K562 (cell line): Measurements from ENCODE around the gene RCN2. TPM values are rescaled to one million over a fixed set of nuclear protein-coding genes. Genes with fewer than 3 reads are reported as not detected.

Experiments
- polyA plus RNA-seq, 8 experiments: library from polyadenylated mRNA; depleted of rRNA in 4 of 8; stranded (reverse) in 5 of 8; unstranded in 3 of 8; fragments of >200 nt; fragmentation: Nextera tagmentation in 2 of 8; fragmentation: Illumina TruSeq in 1 of 8; extraction: Ambion mirVana in 2 of 8; extraction: Trizol in 1 of 8; gene quantifications; 2 replicates each; pipeline versions ENCODE4 v1.2.1 to v1.2.3, GENCODE V29; 2011 to 2014; ENCODE audit warnings: inconsistent platforms in 1 of 8, missing spikeins in 1 of 8
- total RNA-seq, 7 experiments: library from RNA; depleted of rRNA in 6 of 7; stranded (reverse); fragments of >200 nt in 6 of 7; fragmentation: Illumina TruSeq in 2 of 7; extraction: Trizol in 2 of 7; gene quantifications; 2 replicates each; pipeline versions ENCODE4 v1.2.1 to v1.2.3, GENCODE V29; 2011 to 2021; ENCODE audit warnings: low replicate concordance in 1 of 7
- TF ChIP-seq, protein P1 (sequence below): fragments of 200-600 bp; sonication (generic); IDR thresholded peaks from one replicate; pipeline ENCODE4 v1.6.1; 2012; ENCODE audit warnings: mild to moderate bottlenecking, low read depth, low read length, inconsistent platforms

Gene RCN2
- total and polyA plus RNA-seq, 9 of the 15 experiments (the other 6 are each of a cell fraction or from before 2014, with no cell fraction given), result 20.9 to 63.6 (median 52.8) TPM

GRCh38 chr15:76941636-76942035 is 10.1 kb downstream of the RCN2 start (continued):
- TF ChIP-seq, protein P1, sequence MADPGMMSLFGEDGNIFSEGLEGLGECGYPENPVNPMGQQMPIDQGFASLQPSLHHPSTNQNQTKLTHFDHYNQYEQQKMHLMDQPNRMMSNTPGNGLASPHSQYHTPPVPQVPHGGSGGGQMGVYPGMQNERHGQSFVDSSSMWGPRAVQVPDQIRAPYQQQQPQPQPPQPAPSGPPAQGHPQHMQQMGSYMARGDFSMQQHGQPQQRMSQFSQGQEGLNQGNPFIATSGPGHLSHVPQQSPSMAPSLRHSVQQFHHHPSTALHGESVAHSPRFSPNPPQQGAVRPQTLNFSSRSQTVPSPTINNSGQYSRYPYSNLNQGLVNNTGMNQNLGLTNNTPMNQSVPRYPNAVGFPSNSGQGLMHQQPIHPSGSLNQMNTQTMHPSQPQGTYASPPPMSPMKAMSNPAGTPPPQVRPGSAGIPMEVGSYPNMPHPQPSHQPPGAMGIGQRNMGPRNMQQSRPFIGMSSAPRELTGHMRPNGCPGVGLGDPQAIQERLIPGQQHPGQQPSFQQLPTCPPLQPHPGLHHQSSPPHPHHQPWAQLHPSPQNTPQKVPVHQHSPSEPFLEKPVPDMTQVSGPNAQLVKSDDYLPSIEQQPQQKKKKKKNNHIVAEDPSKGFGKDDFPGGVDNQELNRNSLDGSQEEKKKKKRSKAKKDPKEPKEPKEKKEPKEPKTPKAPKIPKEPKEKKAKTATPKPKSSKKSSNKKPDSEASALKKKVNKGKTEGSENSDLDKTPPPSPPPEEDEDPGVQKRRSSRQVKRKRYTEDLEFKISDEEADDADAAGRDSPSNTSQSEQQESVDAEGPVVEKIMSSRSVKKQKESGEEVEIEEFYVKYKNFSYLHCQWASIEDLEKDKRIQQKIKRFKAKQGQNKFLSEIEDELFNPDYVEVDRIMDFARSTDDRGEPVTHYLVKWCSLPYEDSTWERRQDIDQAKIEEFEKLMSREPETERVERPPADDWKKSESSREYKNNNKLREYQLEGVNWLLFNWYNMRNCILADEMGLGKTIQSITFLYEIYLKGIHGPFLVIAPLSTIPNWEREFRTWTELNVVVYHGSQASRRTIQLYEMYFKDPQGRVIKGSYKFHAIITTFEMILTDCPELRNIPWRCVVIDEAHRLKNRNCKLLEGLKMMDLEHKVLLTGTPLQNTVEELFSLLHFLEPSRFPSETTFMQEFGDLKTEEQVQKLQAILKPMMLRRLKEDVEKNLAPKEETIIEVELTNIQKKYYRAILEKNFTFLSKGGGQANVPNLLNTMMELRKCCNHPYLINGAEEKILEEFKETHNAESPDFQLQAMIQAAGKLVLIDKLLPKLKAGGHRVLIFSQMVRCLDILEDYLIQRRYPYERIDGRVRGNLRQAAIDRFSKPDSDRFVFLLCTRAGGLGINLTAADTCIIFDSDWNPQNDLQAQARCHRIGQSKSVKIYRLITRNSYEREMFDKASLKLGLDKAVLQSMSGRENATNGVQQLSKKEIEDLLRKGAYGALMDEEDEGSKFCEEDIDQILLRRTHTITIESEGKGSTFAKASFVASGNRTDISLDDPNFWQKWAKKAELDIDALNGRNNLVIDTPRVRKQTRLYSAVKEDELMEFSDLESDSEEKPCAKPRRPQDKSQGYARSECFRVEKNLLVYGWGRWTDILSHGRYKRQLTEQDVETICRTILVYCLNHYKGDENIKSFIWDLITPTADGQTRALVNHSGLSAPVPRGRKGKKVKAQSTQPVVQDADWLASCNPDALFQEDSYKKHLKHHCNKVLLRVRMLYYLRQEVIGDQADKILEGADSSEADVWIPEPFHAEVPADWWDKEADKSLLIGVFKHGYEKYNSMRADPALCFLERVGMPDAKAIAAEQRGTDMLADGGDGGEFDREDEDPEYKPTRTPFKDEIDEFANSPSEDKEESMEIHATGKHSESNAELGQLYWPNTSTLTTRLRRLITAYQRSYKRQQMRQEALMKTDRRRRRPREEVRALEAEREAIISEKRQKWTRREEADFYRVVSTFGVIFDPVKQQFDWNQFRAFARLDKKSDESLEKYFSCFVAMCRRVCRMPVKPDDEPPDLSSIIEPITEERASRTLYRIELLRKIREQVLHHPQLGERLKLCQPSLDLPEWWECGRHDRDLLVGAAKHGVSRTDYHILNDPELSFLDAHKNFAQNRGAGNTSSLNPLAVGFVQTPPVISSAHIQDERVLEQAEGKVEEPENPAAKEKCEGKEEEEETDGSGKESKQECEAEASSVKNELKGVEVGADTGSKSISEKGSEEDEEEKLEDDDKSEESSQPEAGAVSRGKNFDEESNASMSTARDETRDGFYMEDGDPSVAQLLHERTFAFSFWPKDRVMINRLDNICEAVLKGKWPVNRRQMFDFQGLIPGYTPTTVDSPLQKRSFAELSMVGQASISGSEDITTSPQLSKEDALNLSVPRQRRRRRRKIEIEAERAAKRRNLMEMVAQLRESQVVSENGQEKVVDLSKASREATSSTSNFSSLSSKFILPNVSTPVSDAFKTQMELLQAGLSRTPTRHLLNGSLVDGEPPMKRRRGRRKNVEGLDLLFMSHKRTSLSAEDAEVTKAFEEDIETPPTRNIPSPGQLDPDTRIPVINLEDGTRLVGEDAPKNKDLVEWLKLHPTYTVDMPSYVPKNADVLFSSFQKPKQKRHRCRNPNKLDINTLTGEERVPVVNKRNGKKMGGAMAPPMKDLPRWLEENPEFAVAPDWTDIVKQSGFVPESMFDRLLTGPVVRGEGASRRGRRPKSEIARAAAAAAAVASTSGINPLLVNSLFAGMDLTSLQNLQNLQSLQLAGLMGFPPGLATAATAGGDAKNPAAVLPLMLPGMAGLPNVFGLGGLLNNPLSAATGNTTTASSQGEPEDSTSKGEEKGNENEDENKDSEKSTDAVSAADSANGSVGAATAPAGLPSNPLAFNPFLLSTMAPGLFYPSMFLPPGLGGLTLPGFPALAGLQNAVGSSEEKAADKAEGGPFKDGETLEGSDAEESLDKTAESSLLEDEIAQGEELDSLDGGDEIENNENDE, result no peak
- TF ChIP-seq, all 486 proteins: peak for 0
